Measurements from ENCODE around the gene SPATC1L.

- no peak for TF ChIP-seq CTCF (IDR thresholded peaks at IDR 0.05; ENCODE audit: extremely low read depth in 1 of 2, insufficient read depth in 1 of 2, low read depth in 1 of 2, low read length in 2 of 2)
- no peak for TF ChIP-seq POLR2A (IDR thresholded peaks at IDR 0.05; ENCODE audit: low read depth, low read length)
Observed at GRCh38 chr21:46171996-46172862, 12.0 kb downstream of the SPATC1L start.
